ENCODE measurements around the gene ILKAP. TPM values are rescaled to one million over a fixed set of nuclear protein-coding genes. Genes with fewer than 3 reads are reported as not detected.
A peak's percentile ranks its signal among the peaks of the same experiment; 100 is the strongest.

The ILKAP gene
- total and polyA plus RNA-seq, 2 experiments from 2014 or later, result 25.9 to 37.5 TPM

- Histone ChIP-seq H3K27me3 (peaks cover 12% of the 10 kb centered on the region), H3K4me3 (no peak overlapping the region), H3K36me3 (replicated peaks; ENCODE audit: insufficient read depth, low read depth) (no peaks in the 10 kb centered on the region), H3K4me2 (no peak overlapping the region), H3K9me2 (replicated peaks; ENCODE audit: insufficient read depth) (no peaks in the 10 kb centered on the region), H3K4me1 (ENCODE audit: insufficient read depth) (no peaks in the 10 kb centered on the region), H3K27ac (no peak overlapping the region), H4K20me1 (ENCODE audit: insufficient read depth, poor library complexity, severe bottlenecking) (no peaks in the 10 kb centered on the region), H3K79me2 (no peaks in the 10 kb centered on the region), H2AFZ (no peak overlapping the region), H3K9me3 (ENCODE audit: low read depth) (no peaks in the 10 kb centered on the region)
- no peak for DNase-seq (ENCODE audit: low spot score)
- TF ChIP-seq EZH2phosphoT487 (IDR thresholded peaks at IDR 0.05; ENCODE audit: low read depth, severe bottlenecking, unreplicated experiment) (no peak), EZH2 (IDR thresholded peaks at IDR 0.05; ENCODE audit: borderline replicate concordance) (no peak)
- TF ChIP-seq, protein P1, sequence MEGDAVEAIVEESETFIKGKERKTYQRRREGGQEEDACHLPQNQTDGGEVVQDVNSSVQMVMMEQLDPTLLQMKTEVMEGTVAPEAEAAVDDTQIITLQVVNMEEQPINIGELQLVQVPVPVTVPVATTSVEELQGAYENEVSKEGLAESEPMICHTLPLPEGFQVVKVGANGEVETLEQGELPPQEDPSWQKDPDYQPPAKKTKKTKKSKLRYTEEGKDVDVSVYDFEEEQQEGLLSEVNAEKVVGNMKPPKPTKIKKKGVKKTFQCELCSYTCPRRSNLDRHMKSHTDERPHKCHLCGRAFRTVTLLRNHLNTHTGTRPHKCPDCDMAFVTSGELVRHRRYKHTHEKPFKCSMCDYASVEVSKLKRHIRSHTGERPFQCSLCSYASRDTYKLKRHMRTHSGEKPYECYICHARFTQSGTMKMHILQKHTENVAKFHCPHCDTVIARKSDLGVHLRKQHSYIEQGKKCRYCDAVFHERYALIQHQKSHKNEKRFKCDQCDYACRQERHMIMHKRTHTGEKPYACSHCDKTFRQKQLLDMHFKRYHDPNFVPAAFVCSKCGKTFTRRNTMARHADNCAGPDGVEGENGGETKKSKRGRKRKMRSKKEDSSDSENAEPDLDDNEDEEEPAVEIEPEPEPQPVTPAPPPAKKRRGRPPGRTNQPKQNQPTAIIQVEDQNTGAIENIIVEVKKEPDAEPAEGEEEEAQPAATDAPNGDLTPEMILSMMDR (IDR thresholded peaks at IDR 0.05; ENCODE audit: poor library complexity), result no peak
- WGBS (ENCODE audit: low lambda C conversion rate, missing lambda C conversion rate), result 96% methylated on average over 27 of the region's 27 CpGs
These were observed 81.8 kb downstream of the ILKAP start for GRCh38 chr2:238121511-238122286.

DNA sequence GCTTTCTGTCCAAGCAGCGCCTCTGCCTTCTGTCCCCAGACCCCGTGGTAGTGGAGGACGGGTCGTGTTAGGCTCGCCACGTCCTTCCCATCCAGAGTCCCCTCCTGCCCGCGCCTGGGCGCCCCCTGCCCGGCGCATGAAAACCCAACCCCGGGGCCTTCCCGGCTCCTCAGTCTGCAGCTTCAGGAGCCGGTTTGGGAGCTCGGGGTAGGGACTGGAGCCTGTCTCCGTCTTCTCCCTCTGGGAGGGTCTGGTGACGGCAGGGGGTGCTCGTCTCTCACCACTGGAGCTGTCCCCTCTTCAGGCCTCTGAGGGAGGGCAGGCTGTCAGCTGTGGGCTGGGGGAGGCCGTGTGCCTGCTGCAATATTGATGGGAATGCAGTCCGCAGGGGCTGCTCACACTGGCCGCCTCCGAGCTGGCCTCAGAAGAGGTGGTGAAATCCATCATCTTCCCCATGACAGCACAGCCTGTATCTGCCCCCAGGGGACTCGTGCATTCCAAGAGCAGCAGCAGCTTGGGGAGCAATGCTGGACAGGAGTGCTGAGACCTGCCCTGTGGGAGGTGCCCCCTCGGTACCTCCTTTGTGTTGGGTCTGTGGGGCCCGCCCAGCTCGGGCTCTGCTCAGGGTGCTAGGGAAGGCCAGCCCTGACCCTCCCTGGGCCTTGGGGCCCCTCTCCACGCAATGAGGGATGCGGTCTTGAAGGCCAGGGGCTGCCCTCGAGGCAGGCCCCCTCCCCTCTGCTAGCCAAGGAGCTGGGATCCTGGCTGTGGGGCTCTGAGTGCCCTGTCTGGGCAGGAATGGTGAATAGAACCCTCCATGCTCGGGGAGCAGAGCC is 82.8 kb downstream of the ILKAP start:
- Histone ChIP-seq H3K79me2 (no peaks in the 10 kb centered on the region), H4K20me1 (ENCODE audit: insufficient read depth, poor library complexity, severe bottlenecking) (no peaks in the 10 kb centered on the region), H3K27me3 (peaks cover 12% of the 10 kb centered on the region), H3K36me3 (replicated peaks; ENCODE audit: insufficient read depth, low read depth) (no peaks in the 10 kb centered on the region), H3K4me3 (no peak overlapping the region), H3K9me3 (ENCODE audit: low read depth) (no peaks in the 10 kb centered on the region), H3K4me2 (no peak overlapping the region), H3K9me2 (replicated peaks; ENCODE audit: insufficient read depth) (no peaks in the 10 kb centered on the region), H3K4me1 (ENCODE audit: insufficient read depth) (no peaks in the 10 kb centered on the region), H2AFZ (no peak overlapping the region), H3K27ac (no peak overlapping the region)
- 51% methylated on average over 24 of the region's 30 CpGs for WGBS (ENCODE audit: low lambda C conversion rate, missing lambda C conversion rate)
- TF ChIP-seq EZH2 (IDR thresholded peaks at IDR 0.05; ENCODE audit: borderline replicate concordance) (no peak), EZH2phosphoT487 (IDR thresholded peaks at IDR 0.05; ENCODE audit: low read depth, severe bottlenecking, unreplicated experiment) (no peak)
- TF ChIP-seq, protein P1 (IDR thresholded peaks at IDR 0.05; ENCODE audit: poor library complexity), result peak; percentile 39
- no peak for DNase-seq (ENCODE audit: low spot score)

Other genes starting within 250 kb of the ILKAP start
- 52.8 and 59.8 TPM in 2 replicates for gene UBE2F, start 236.7 kb downstream of the ILKAP start, total RNA-seq
- gene UBE2F, start 236.7 kb downstream of the ILKAP start, polyA plus RNA-seq, result 60.1 and 66.7 TPM in 2 replicates
- 12.7 and 16.5 TPM in 2 replicates for gene SCLY, start 142.7 kb downstream of the ILKAP start, total RNA-seq
- gene SCLY, start 142.7 kb downstream of the ILKAP start, polyA plus RNA-seq, result 21.1 and 21.3 TPM in 2 replicates
- 0.27 and 0.36 TPM in 2 replicates for gene ESPNL, start 103.4 kb downstream of the ILKAP start, total RNA-seq
- 0.62 TPM in 1 of 2 replicates, not detected in the other for gene ESPNL, start 103.4 kb downstream of the ILKAP start, polyA plus RNA-seq
- gene KLHL30, start 65.0 kb downstream of the ILKAP start, total RNA-seq, result not detected in 2 replicates
- gene KLHL30, start 65.0 kb downstream of the ILKAP start, polyA plus RNA-seq, result 0.15 TPM in 1 of 2 replicates, not detected in the other
- 0.27 TPM in 1 of 2 replicates, not detected in the other for gene ERFE, start 44.7 kb downstream of the ILKAP start, total RNA-seq
- 0.30 and 1.6 TPM in 2 replicates for gene ERFE, start 44.7 kb downstream of the ILKAP start, polyA plus RNA-seq
- 14.1 and 17.8 TPM in 2 replicates for gene HES6, start 36.3 kb upstream of the ILKAP start, total RNA-seq
- 23.0 and 28.5 TPM in 2 replicates for gene HES6, start 36.3 kb upstream of the ILKAP start, polyA plus RNA-seq
- gene PER2, start 84.9 kb upstream of the ILKAP start, total RNA-seq, result 6.1 and 8.9 TPM in 2 replicates
- 6.0 and 6.4 TPM in 2 replicates for gene PER2, start 84.9 kb upstream of the ILKAP start, polyA plus RNA-seq
- 9.0 and 9.7 TPM in 2 replicates for gene TRAF3IP1, start 116.8 kb upstream of the ILKAP start, total RNA-seq
- 8.4 and 9.1 TPM in 2 replicates for gene TRAF3IP1, start 116.8 kb upstream of the ILKAP start, polyA plus RNA-seq
- gene ASB1, start 223.2 kb upstream of the ILKAP start, total RNA-seq, result 13.0 and 19.3 TPM in 2 replicates
- 27.9 and 30.1 TPM in 2 replicates for gene ASB1, start 223.2 kb upstream of the ILKAP start, polyA plus RNA-seq